ENCODE results near the gene NOXA1.
"Not testable (repeated sequence)": the region's sequence is repeated elsewhere in the genome, so short reads cannot be mapped to it uniquely, and the experiment has no call there.

Gene NOXA1

GRCh38 chr9:137439158-137439714 lies 16.0 kb downstream of the NOXA1 start:
- no peak for DNase-seq (ENCODE audit: low read depth)

- no peak for DNase-seq (ENCODE audit: low read depth)
Measured at GRCh38 chr9:137441289-137441934, 18.2 kb downstream of the NOXA1 start, which contains the start of gene ENTPD8. Gene ENTPD8, minus strand, starts transcription at chr9:137441357. Its CDS starts 3,072 bp downstream, at chr9:137438285.

- no peak for DNase-seq (ENCODE audit: low read depth)
Measured at GRCh38 chr9:137441935-137442321, 18.7 kb downstream of the NOXA1 start.

DNA sequence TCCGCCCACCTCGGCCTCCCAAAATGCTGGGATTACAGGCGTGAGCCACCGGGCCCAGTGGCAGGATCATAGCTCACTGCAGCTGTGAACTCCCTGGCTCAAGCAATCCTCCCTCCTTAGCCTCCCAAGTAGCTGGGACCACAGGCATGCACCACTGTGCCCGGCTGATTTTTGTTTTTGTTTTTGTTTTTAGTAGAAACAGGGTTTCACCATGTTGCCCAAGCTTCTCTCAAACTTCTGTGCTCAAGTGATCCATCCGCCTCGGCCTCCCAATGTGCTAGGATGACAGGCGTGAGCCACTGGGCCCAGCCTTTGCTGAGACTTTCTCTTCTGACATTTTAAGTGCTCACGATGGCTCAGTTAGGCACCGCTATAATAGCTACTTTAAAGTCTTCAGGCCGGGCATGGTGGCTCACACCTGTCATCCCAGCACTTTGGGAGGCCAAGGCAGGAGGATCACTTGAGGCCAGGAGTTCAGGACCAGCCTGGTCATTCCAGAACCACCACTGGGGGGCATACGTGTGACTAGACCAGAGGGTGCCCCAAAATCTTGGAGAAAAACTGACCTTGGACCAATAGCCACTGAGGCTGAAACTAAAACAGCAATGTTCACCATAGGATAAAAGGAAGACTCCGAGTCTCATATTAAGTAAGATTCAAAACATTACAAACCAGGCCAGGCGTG lies 21.1 kb downstream of the NOXA1 start:
- DNase-seq (ENCODE audit: low read depth), result no peak

GRCh38 chr9:137445275-137445807 lies 22.1 kb downstream of the NOXA1 start:
- DNase-seq (ENCODE audit: low read depth), result no peak

DNA sequence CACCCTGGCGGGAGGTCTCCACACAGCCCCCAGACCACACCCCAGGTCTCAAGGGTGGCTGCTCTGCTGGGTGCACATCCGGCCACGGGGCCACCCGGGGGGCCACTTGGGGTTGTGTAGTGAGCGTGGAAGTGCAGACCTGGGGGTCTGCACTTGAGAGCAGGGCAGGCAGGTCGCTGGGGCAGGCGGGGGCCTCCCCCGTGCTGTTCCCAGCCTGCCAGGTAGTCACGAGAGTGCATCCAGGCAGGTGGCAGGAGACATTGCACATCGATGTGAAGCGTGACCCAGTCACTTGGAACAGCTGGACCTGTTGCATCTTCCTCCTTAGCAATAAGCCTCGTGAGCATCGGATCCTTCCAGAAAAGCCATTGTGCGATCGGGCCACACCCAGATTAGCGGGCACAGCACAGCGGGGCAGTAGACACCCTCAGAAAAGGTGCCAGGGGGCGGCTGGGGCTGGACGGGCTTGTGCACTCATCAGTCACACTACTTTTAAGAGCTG lies 22.8 kb downstream of the NOXA1 start:
- no peak for DNase-seq (ENCODE audit: low read depth)

DNA sequence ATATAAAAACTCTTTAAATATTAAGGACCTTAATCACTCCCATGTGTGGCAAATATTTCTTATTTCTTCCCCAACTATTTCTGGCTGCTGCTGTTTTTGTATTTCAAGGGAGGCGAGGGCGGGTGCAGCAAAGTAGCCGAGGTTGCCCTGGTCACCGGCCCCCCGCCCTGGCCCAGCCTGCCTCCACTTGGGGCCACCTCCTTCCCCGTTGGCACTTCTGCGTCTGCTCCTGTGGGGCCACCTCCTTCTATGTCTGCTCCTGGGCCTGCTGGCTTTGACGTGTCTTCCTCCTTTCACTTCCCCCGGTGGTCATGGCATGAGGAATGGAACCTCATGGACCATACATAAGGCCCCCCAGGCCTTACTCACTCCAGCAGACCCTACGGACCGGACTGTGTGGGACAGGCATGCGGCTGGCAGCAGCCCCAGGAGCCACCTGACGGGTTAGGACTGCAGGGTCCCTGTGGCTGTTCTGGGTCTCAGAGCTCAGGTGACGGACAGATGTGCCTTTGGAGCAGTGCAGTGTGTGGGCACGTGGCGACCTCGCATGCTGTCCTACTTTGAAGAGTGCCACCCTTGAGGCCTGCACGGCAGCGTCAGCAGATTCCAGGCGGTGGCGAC lies 23.8 kb downstream of the NOXA1 start:
- DNase-seq (ENCODE audit: low read depth), result no peak

GRCh38 chr9:137447722-137448601 lies 24.8 kb downstream of the NOXA1 start:
- DNase-seq (ENCODE audit: low read depth), result no peak

- DNase-seq (ENCODE audit: low read depth), result no peak
Measured at GRCh38 chr9:137448602-137448962, 25.4 kb downstream of the NOXA1 start.

GRCh38 chr9:137449081-137449844 lies 26.1 kb downstream of the NOXA1 start:
- no peak for DNase-seq (ENCODE audit: low read depth)

DNA sequence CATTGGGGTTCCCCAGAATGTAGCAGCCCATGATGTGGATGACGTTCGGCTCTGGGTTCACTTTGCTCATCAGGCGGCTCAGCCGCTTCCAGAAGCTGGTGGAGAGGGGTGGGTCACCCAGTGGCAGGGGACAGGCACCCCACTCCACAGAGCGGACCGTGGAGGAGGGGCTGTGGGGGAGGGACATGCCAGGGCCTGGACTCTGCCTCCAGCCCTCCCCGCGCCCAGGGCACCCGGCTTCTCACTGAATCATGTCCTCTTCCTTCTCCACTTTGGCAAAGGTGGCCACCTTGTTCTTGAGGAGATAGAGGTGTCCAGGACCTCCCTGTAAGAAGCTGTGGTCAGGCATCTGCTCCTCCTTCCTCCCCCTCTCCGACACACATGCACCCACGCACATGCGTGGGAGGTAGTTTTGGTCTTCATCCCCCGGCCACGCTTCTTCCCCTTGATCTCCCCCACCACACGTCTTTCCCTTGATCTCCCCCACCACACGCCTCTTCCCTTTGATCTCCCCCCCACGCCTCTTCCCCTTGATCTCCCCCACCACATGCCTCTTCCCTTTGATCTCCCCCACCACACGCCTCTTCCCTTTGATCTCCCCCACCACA lies 26.8 kb downstream of the NOXA1 start:
- DNase-seq (ENCODE audit: low read depth), result peak; percentile 99

DNA sequence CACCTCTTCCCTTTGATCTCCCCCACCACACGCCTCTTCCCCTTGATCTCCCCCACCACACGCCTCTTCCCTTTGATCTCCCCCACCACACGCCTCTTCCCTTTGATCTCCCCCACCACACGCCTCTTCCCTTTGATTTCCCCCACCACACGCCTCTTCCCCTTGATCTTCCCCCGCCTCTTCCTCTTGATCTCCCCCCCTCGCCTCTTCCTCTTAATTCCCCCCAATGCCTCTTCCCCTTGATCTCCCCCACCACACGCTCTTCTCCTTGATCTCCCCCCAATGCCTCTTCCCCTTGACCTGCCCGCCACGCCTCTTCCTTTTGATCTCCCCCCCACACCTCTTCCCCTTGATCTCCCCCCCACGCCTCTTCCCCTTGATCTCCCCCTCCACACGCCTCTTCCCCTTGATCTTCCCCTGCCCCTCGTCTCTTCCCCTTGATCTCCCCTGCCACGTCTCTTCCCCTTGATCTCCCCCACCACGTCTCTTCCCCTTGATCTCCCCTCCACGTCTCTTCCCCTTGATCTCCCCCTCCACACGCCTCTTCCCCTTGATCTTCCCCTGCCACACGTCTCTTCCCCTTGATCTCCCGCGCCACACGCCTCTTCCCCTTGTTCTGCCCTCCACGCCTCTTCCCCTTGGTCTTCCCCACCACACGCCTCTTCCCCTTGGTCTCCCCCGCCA lies 27.5 kb downstream of the NOXA1 start:
- DNase-seq (ENCODE audit: low read depth), result peak; percentile 93

GRCh38 chr9:137451264-137452005 lies 28.2 kb downstream of the NOXA1 start:
- not testable (repeated sequence) for DNase-seq (ENCODE audit: low read depth)

DNA sequence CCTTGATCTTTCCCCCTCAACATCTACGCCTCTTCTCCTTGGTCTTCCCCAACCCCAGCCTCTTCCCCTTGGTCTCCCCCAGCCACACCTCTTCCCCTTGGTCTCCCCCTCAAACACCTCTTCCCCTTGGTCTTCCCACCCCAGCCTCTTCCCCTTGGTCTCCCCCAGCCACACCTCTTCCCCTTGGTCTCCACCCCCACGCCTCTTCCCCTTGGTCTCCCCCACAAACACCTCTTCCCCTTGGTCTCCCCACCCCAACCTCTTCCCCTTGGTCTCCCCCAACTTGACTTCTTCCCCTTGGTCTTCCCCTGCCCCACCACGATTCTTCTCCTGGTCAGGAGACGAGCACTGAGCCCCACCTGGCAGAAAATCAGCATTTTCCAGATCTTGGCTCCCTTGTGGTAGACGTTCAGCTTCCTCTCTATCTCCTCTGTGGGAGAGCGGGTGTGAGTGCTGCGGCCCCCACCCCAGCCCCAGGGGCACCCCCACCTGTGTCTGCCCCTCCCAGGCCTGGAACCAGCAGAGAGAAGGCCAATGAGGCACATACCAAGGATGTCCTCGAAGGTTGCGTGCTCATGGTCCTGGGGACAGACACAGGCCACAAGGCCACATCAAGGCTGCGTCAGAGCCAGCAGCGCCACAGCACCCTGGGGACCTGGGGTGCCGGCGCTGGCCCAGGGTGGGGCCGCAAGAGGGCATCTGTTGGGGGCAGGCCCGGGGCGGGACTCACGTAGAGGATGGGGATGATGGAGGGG lies 29.0 kb downstream of the NOXA1 start:
- peak; percentile 97 for DNase-seq (ENCODE audit: low read depth)

DNA sequence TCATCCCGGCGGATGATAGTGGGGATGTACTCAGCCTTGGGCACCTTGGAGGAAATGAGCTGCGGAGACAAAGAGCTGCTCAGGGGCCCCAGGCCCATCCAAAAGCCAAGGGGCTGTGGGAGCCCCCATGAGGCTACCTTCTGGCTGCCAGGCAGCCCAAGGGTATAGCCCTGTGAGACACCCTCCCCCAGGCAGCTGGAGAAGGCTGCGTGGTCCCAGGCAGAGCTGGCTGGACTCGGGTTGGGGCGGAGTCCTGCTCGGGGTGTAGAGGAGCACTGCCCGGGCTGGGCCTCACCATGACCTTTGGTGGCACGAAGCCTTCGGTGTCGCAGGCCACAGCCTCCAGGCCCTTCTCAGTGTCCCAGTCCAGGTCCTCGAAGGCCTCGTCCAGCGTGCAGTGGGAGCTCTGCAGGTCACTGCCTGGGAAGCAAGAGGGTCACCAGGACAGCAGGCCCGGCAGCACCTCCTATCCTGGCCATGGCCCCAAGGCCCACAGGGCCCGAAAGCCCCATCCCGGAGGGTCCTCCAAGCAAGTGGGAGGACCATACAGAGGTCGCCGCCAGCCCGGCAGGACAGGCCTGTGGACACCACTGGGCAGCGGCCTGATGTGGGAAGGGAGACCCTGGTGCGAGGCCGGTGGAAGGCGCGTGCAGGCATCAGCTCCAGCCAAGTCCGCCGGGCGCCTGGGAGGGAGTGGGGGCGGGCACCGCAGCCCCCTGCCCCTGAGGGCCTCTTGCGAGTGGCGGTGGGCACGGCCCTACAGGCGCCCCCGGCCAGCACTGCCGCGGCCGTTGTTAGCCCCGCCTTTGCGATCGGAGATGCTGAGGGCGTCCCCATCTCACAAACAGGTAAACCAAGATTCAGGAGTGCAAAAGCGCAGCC lies 29.8 kb downstream of the NOXA1 start:
- no peak for DNase-seq (ENCODE audit: low read depth)

DNA sequence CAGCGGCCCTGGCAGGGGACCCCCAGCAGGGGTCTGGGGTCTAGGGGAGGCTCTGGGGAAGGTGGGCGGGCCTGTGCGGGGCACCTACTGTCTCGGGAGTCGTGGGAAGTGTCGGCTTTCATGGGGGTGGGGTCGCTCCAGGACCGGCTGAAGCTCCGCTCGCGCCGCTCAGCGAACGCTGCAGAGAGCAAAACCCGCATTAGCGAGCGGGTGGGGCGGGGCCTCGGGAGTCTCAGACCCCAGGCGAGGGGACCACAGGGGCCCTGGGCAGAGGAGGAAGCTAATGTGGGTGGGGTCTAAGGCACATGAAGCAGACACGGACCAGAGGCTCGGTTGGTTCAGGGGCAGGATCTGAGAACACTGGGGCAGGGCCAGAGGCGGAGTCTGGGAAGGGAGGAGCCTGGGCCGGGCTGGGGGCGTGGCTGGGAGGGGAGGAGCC lies 30.5 kb downstream of the NOXA1 start:
- DNase-seq (ENCODE audit: low read depth), result peak; percentile 95

DNA sequence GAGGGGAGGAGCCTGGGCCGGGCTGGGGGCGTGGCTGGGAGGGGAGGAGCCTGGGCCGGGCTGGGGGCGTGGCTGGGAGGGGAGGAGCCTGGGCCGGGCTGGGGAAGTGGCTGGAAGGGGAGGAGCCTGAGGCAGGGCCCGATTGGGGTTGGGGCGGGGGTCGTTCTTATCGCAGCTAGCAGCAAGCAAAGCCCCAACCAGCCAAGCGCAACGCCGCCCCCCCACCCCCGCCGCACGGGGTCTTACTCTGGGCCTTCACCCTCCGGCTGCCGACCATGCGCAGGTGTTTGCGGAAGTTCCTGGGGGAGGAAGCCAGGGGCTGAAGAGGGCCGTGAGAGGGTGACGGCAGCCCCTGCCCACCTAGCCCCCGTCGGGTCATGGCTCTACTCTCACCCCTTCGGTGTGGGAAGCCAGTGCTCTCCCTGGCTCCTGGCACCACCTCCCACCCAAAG lies 31.0 kb downstream of the NOXA1 start:
- peak; percentile 75 for DNase-seq (ENCODE audit: low read depth)

Measured in CMK (cell line).